ENCODE results near the gene POLR2J. TPM values are rescaled to one million over a fixed set of nuclear protein-coding genes. Genes with fewer than 3 reads are reported as not detected.

Gene POLR2J
- total and polyA plus RNA-seq, 2 experiments from 2014 or later = 15.5 to 77.7 TPM

DNA sequence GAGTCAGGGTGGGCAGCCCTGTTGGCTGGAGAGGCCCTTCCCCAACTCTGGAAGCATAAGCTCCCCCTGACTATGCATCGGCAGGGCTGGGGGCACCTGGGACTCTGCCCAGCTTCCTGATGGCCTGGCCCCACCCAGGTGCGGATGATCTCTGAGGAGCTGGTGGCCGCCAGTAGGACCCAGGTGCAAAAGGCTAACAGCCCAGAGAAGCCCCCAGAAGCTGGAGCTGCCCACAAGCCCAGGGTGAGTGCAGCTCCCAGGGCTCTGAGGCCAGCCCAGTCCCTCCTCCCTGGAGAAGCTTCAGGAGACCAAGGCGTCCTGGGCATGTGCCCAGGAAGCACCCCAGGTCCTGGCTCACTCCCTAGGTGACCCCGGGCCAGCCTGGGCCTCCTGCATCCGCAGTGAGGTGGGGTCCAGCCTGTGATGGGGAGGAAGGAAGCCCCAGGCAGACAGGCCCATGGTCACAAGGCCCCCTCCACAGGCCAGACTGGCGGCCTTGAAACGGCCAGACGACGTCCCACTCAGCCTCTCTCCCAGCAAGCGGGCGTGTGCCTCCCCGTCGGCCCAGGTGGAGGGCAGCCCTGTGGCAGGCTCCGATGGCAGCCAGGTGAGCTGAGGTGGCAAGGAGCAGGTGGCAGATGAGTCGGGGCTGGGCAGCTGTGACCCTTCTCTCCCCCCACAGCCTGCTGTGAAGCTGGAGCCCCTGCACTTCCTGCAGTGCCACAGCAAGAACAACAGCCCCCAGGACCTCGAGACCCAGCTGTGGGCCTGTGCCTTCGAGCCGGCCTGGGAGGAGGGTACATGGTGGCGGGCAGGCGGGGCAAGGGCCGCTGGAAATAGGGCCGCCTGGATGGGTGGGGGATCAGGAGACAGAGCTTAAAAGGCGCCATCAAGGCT lies 10.9 kb downstream of the POLR2J start:
- Histone ChIP-seq H3K9ac (no peak overlapping the region), H2AFZ (no peak overlapping the region), H3K36me3 (ENCODE audit: low read depth) (no peaks in the 10 kb centered on the region), H3K9me3 (ENCODE audit: low read depth) (no peaks in the 10 kb centered on the region), H3K79me2 (ENCODE audit: insufficient read depth) (peaks cover 25% of the 10 kb centered on the region), H3K9me2 (ENCODE audit: insufficient read depth) (no peaks in the 10 kb centered on the region), H3K4me3 (no peak overlapping the region), H4K20me1 (ENCODE audit: insufficient read depth) (no peaks in the 10 kb centered on the region), H3K4me2 (ENCODE audit: unreplicated experiment) (no peak overlapping the region), H3K4me1 (ENCODE audit: insufficient read depth) (peaks cover 7% of the 10 kb centered on the region; the same call in 1 of the 2 replicates), H3K27me3 (replicated peaks; ENCODE audit: insufficient read depth) (no peaks in the 10 kb centered on the region), H3K27ac (no peak overlapping the region), H3F3A (ENCODE audit: insufficient read depth) (no peaks in the 10 kb centered on the region)
- 84 to 86% methylated on average over 21 to 23 of the region's 24 CpGs for WGBS, 2 experiments (ENCODE audit: low coverage in 1 of 2, low lambda C conversion rate in 2 of 2, missing lambda C conversion rate in 2 of 2)
- in situ Hi-C loops (cut with MboI) = no loop called here
- no peak for DNase-seq
- TF ChIP-seq EZH2 (IDR thresholded peaks at IDR 0.05; ENCODE audit: insufficient read depth, poor library complexity, severe bottlenecking) = no peak

- Histone ChIP-seq H4K20me1 (ENCODE audit: insufficient read depth) (no peaks in the 10 kb centered on the region), H3F3A (ENCODE audit: insufficient read depth) (no peaks in the 10 kb centered on the region), H3K9me2 (ENCODE audit: insufficient read depth) (no peaks in the 10 kb centered on the region), H3K27ac (no peak overlapping the region), H3K4me3 (peak overlapping the region; percentile 99), H3K79me2 (ENCODE audit: insufficient read depth) (peaks cover 40% of the 10 kb centered on the region), H3K9me3 (ENCODE audit: low read depth) (no peaks in the 10 kb centered on the region), H3K36me3 (ENCODE audit: low read depth) (no peaks in the 10 kb centered on the region), H3K27me3 (replicated peaks; ENCODE audit: insufficient read depth) (no peaks in the 10 kb centered on the region), H2AFZ (no peak overlapping the region), H3K4me2 (ENCODE audit: unreplicated experiment) (peak overlapping the region; percentile 90), H3K4me1 (ENCODE audit: insufficient read depth) (peaks cover 7% of the 10 kb centered on the region; the same call in 1 of the 2 replicates), H3K9ac (peak overlapping the region; percentile 95; the same call in 1 of the 2 replicates)
- TF ChIP-seq EZH2phosphoT487 (IDR thresholded peaks at IDR 0.05; ENCODE audit: insufficient read depth, low read depth) (no peak), EZH2 (IDR thresholded peaks at IDR 0.05; ENCODE audit: insufficient read depth, poor library complexity, severe bottlenecking) (no peak)
- in situ Hi-C loops (cut with MboI) = no loop called here
- no peak for DNase-seq
- 96 to 99% methylated on average over 7 of the region's 7 CpGs for WGBS, 2 experiments (ENCODE audit: low coverage in 1 of 2, low lambda C conversion rate in 2 of 2, missing lambda C conversion rate in 2 of 2)
Measured at GRCh38 chr7:102466097-102466496, 12.6 kb downstream of the POLR2J start.

DNA sequence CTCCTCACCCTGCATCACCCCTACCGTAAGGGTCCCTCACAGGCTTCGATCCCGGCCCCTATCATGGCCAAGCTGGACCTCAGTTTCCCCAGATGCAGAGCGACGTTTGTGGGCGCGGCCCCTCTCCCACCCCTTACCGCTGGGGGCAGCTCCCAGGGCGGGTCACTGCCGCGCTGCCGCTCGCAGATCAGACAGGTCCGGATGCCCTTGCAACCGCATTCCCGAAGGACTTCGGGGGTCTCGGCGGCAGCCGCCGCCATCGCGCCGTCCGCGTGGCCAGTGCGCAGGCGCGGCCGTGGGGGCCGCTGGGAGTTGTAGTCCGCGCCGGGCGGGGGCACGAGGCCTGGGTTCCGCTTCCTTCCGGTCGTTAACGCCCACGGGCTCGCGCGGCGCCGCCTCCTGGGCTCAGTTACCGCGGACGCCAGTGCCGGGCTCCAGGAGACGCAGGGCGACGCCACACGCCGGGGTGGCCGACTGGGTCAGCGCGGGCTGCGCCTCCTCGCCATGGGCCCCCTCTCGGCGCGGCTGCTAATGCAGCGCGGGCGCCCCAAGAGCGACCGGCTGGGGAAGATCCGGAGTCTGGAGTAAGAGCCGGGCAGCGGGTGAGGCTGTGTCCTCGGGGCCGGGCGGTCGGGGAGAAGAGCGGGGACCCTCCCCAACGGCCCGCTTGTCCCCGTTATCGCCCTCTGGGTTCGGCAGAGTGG lies 14.0 kb downstream of the POLR2J start, which contains the start of the genes ALKBH4 and LRWD1:
Gene ALKBH4, minus strand, starts transcription at position 287 of the 704 bp plus-strand sequence. Its CDS starts 27 bp downstream, at position 260.
Gene LRWD1, plus strand, starts transcription at position 408 of the 704 bp plus-strand sequence. Its CDS starts 97 bp downstream, at position 505.
- TF ChIP-seq EZH2 (IDR thresholded peaks at IDR 0.05; ENCODE audit: insufficient read depth, poor library complexity, severe bottlenecking) (no peak), EZH2phosphoT487 (IDR thresholded peaks at IDR 0.05; ENCODE audit: insufficient read depth, low read depth) (no peak)
- Histone ChIP-seq H3K27ac (peak within 1 kb of the TSS; percentile 19), H4K20me1 (ENCODE audit: insufficient read depth) (no peaks in the 10 kb centered on the region), H3K27me3 (replicated peaks; ENCODE audit: insufficient read depth) (no peaks in the 10 kb centered on the region), H3K79me2 (ENCODE audit: insufficient read depth) (peaks cover 40% of the 10 kb centered on the region), H3K4me3 (peak within 1 kb of the TSS; percentile 99), H2AFZ (peak within 1 kb of the TSS; percentile 100), H3K4me1 (ENCODE audit: insufficient read depth) (peaks cover 7% of the 10 kb centered on the region; the same call in 1 of the 2 replicates), H3K9me2 (ENCODE audit: insufficient read depth) (no peaks in the 10 kb centered on the region), H3K36me3 (ENCODE audit: low read depth) (no peaks in the 10 kb centered on the region), H3K4me2 (ENCODE audit: unreplicated experiment) (peak within 1 kb of the TSS; percentile 90), H3K9ac (peak within 1 kb of the TSS; percentile 95), H3K9me3 (ENCODE audit: low read depth) (no peaks in the 10 kb centered on the region), H3F3A (ENCODE audit: insufficient read depth) (no peaks in the 10 kb centered on the region)
- peak; percentile 98 for DNase-seq
- 1 to 2% methylated on average over 58 to 61 of the region's 81 CpGs for WGBS, 2 experiments (ENCODE audit: low coverage in 1 of 2, low lambda C conversion rate in 2 of 2, missing lambda C conversion rate in 2 of 2)
- in situ Hi-C loops (cut with MboI) = no loop called here

DNA sequence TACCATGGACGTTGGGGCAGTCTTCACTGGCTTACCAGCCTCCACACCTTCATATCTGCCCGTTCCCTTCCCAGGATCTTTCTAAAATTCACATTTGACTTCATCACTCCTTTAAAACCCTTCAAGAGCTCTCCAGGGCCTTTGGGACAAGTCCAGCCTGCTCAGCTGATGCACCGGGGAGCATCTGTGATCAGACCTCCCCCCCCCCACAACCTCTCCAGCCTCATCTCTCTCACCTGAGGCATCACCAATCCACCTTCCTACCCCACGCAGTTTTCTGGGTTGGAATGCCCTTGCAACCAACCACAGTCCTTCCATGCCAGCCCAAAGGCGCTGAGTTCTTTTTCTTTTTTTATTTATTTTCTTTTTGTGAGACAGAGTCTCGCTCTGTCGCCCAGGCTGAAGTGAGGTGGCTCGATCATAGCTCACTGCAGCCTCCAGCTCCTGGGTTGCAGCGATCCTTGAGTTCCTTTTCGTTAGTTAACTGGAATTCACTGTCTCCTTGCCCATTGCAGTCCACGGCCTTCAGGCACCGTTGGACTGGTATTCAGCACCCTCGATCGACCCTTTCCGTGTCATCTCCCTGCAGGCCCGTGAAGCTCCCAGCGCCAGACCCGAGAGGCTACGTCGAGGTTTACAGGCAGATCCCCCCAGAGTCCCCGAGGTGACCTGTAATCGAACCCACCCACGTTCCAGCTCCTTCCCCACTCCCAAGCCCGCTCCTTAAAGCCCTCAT lies 14.7 kb downstream of the POLR2J start:
- Histone ChIP-seq H4K20me1 (ENCODE audit: insufficient read depth) (no peaks in the 10 kb centered on the region), H3K79me2 (ENCODE audit: insufficient read depth) (peaks cover 40% of the 10 kb centered on the region), H2AFZ (peak overlapping the region; percentile 100), H3K27me3 (replicated peaks; ENCODE audit: insufficient read depth) (no peaks in the 10 kb centered on the region), H3K27ac (peak overlapping the region; percentile 19; the same call in 1 of the 2 replicates), H3K4me1 (ENCODE audit: insufficient read depth) (peaks cover 7% of the 10 kb centered on the region; the same call in 1 of the 2 replicates), H3K36me3 (ENCODE audit: low read depth) (no peaks in the 10 kb centered on the region), H3K9me2 (ENCODE audit: insufficient read depth) (no peaks in the 10 kb centered on the region), H3K9ac (peak overlapping the region; percentile 95), H3F3A (ENCODE audit: insufficient read depth) (no peaks in the 10 kb centered on the region), H3K4me3 (peak overlapping the region; percentile 99), H3K4me2 (ENCODE audit: unreplicated experiment) (peak overlapping the region; percentile 90), H3K9me3 (ENCODE audit: low read depth) (no peaks in the 10 kb centered on the region)
- TF ChIP-seq EZH2phosphoT487 (IDR thresholded peaks at IDR 0.05; ENCODE audit: insufficient read depth, low read depth) (no peak), EZH2 (IDR thresholded peaks at IDR 0.05; ENCODE audit: insufficient read depth, poor library complexity, severe bottlenecking) (no peak)
- in situ Hi-C loops (cut with MboI) = no loop called here
- 12 to 14% methylated on average over 22 to 24 of the region's 24 CpGs for WGBS, 2 experiments (ENCODE audit: low coverage in 1 of 2, low lambda C conversion rate in 2 of 2, missing lambda C conversion rate in 2 of 2)
- peak; percentile 64 for DNase-seq

Data from GM23248 (cell line).